ENCODE results near the gene GRAMD1A. TPM values are rescaled to one million over a fixed set of nuclear protein-coding genes. Genes with fewer than 3 reads are reported as not detected.

Gene GRAMD1A
- total and polyA plus RNA-seq, 2 of the 8 experiments (the other 6 are each of a cell fraction or from before 2014, with no cell fraction given): 113 to 154 TPM

DNA sequence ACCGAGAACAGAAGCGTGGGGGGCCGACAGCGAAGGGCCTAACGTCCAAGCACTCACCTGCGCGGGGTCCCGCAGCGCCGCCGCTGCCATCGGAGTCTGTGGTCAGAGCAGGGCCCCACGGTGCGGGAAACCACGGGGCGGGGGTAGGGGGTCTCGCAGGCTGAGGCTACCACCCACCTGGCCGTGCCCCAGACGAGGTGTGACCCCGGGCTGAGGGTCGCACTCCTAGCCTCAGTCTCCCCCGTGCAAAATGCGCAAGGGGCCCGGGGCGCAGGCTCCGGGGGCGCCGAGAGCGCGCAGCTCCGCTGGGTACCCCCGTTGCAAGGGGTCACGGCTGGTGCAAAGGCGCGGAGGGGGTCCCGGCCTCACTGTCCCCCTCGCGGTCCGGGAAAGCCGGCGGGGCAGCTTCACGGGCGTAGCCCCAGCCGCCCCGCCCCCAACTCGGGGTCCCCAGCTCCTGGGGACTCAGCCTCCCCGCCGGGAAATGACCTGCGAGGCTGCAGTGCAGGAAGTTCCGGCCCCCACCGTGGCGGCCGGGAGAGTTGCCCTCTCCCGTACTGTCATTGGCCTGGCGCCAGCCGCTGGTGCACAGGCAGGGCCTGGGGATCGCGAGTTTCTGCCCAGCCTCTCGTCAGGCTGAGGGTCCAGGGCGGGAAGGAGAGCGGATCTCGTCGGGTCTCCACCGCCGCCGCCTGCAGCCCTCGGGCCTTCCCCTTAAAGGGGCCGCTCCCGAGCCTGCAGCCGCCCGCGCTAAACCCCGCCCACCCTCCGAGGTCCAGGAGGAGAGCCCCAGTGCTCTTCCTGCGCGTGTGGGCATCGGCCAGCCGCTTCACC, 36.3 kb upstream of the GRAMD1A start, which contains the start of gene ZNF792 (continued):
- TF ChIP-seq, protein P1, sequence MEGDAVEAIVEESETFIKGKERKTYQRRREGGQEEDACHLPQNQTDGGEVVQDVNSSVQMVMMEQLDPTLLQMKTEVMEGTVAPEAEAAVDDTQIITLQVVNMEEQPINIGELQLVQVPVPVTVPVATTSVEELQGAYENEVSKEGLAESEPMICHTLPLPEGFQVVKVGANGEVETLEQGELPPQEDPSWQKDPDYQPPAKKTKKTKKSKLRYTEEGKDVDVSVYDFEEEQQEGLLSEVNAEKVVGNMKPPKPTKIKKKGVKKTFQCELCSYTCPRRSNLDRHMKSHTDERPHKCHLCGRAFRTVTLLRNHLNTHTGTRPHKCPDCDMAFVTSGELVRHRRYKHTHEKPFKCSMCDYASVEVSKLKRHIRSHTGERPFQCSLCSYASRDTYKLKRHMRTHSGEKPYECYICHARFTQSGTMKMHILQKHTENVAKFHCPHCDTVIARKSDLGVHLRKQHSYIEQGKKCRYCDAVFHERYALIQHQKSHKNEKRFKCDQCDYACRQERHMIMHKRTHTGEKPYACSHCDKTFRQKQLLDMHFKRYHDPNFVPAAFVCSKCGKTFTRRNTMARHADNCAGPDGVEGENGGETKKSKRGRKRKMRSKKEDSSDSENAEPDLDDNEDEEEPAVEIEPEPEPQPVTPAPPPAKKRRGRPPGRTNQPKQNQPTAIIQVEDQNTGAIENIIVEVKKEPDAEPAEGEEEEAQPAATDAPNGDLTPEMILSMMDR (IDR thresholded peaks at IDR 0.05; ENCODE audit: control extremely low read depth in 1 of 3, insufficient read depth in 1 of 3, low read depth in 1 of 3, low read length in 3 of 3): no peak
- TF ChIP-seq SP1 (IDR thresholded peaks at IDR 0.05; ENCODE audit: low read depth, low read length): no peak
- TF ChIP-seq JUND (IDR thresholded peaks at IDR 0.05; ENCODE audit: low read length): no peak
- no peak for TF ChIP-seq SIX5 (IDR thresholded peaks at IDR 0.05; ENCODE audit: low read depth, low read length)
- TF ChIP-seq RAD21 (IDR thresholded peaks at IDR 0.05 in 1 of 2, conservative IDR thresholded peaks at IDR 0.05 in 1 of 2; ENCODE audit: low read depth in 2 of 2, low read length in 2 of 2): no peak
- peak; percentile 86 for TF ChIP-seq ASH2L (IDR thresholded peaks at IDR 0.05; ENCODE audit: low read length)
- TF ChIP-seq NANOG (IDR thresholded peaks at IDR 0.05; ENCODE audit: insufficient read depth, low read depth, low read length, poor library complexity, severe bottlenecking): no peak
- TF ChIP-seq NRF1 (IDR thresholded peaks at IDR 0.05; ENCODE audit: low read depth, low read length): no peak
- TF ChIP-seq SIRT6 (IDR thresholded peaks at IDR 0.05; ENCODE audit: low read length): no peak
- no peak for TF ChIP-seq BACH1 (IDR thresholded peaks at IDR 0.05; ENCODE audit: low read length)
- no peak for TF ChIP-seq EZH2 (IDR thresholded peaks at IDR 0.05; ENCODE audit: low read depth, low read length, severe bottlenecking)
- peak; percentile 50; the same call in 1 of the 2 replicates for TF ChIP-seq PHF8 (conservative IDR thresholded peaks at IDR 0.05; ENCODE audit: low read depth, low read length)
- no peak for TF ChIP-seq CBX8 (IDR thresholded peaks at IDR 0.05; ENCODE audit: borderline replicate concordance, low read depth, low read length)
- no peak for TF ChIP-seq CREB1 (IDR thresholded peaks at IDR 0.05)
- TF ChIP-seq TAF7 (optimal IDR thresholded peaks at IDR 0.05; ENCODE audit: borderline replicate concordance, low read depth, low read length): no peak
- peak; percentile 38; the same call in 1 of the 2 replicates for TF ChIP-seq TAF1 (IDR thresholded peaks at IDR 0.05; ENCODE audit: low read depth, low read length)
- TF ChIP-seq SIN3A (conservative IDR thresholded peaks at IDR 0.05 in 1 of 2, IDR thresholded peaks at IDR 0.05 in 1 of 2; ENCODE audit: low read depth in 1 of 2, low read length in 2 of 2): peak in 1 of 2 experiments; percentile 65; a peak in 2 of 4 replicates
- TF ChIP-seq KDM5A (IDR thresholded peaks at IDR 0.05; ENCODE audit: low read length): no peak
- TF ChIP-seq E2F6 (IDR thresholded peaks at IDR 0.05): peak; percentile 74
- no peak for TF ChIP-seq CHD1 (IDR thresholded peaks at IDR 0.05; ENCODE audit: low read depth, low read length)
- TF ChIP-seq SP2 (IDR thresholded peaks at IDR 0.05; ENCODE audit: low read length): no peak

Data from H1 (cell line).